ENCODE data around the gene MTCL1. TPM values are rescaled to one million over a fixed set of nuclear protein-coding genes. Genes with fewer than 3 reads are reported as not detected.

MTCL1 gene
- total and polyA plus RNA-seq, 2 of the 8 experiments (the other 6 are each of a cell fraction or from before 2014, with no cell fraction given) = 16.6 to 60.8 TPM

GRCh38 chr18:8791171-8791651, 85.9 kb downstream of the MTCL1 start:
- Histone ChIP-seq H3K27me3 (replicated peaks in 1 of 4; ENCODE audit: control insufficient read depth in 3 of 4, extremely low read depth in 1 of 4, insufficient read depth in 3 of 4, low read length in 3 of 4) (no peaks in the 10 kb centered on the region), H2BK15ac (ENCODE audit: low read length) (no peak overlapping the region), H3K18ac (ENCODE audit: extremely low read depth, low read length) (0 out of 2 replicates have a peak overlapping the region, but pooled peaks have one; percentile 9), H3K4me2 (ENCODE audit: insufficient read depth in 1 of 2, low read depth in 2 of 2, low read length in 2 of 2) (peak overlapping the region in 1 of 2 experiments; percentile 16; a peak in 1 of 4 replicates), H3K23me2 (ENCODE audit: low read depth, low read length) (no peaks in the 10 kb centered on the region), H3K14ac (ENCODE audit: insufficient read length) (no peak overlapping the region), H2AFZ (ENCODE audit: low read length) (no peak overlapping the region), H2AK5ac (ENCODE audit: low read depth, low read length) (no peak overlapping the region; the same call in 1 of the 2 replicates), H3K79me1 (ENCODE audit: low read depth, low read length) (no peaks in the 10 kb centered on the region), H4K8ac (ENCODE audit: extremely low read depth, insufficient read depth, low read length) (no peak overlapping the region), H3K27ac (ENCODE audit: low read depth, low read length) (no peak overlapping the region), H3K36me3 (ENCODE audit: control insufficient read depth in 2 of 4, insufficient read depth in 4 of 4, low read length in 3 of 4) (peaks cover 2 to 31% (median 5%) of the 10 kb centered on the region in 4 experiments; a peak in 6 of 8 replicates), H3K9me3 (ENCODE audit: insufficient read depth in 2 of 2, low read depth in 1 of 2, low read length in 1 of 2) (no peaks in the 10 kb centered on the region), H3K79me2 (ENCODE audit: control insufficient read depth in 1 of 2, insufficient read depth in 2 of 2, low read length in 2 of 2) (no peaks in the 10 kb centered on the region), H3K4me1 (replicated peaks in 1 of 4; ENCODE audit: control insufficient read depth in 3 of 4, insufficient read depth in 4 of 4, low read length in 3 of 4) (peaks cover 7 to 28% (median 16%) of the 10 kb centered on the region in 4 experiments), H2BK20ac (ENCODE audit: low read length) (peak overlapping the region; percentile 75; the same call in 1 of the 2 replicates), H4K5ac (ENCODE audit: insufficient read length, low read depth, low read length) (no peak overlapping the region), H2BK120ac (replicated peaks; ENCODE audit: low read depth, low read length) (no peak overlapping the region), H3K56ac (replicated peaks; ENCODE audit: insufficient read length, low read depth, low read length) (no peak overlapping the region), H3K23ac (ENCODE audit: insufficient read length) (no peak overlapping the region), H4K20me1 (replicated peaks in 1 of 2; ENCODE audit: control insufficient read depth in 1 of 2, insufficient read depth in 2 of 2, low read length in 2 of 2) (no peaks in the 10 kb centered on the region), H3K9ac (replicated peaks in 1 of 4; ENCODE audit: extremely low read depth in 1 of 4, low read depth in 3 of 4, low read length in 3 of 4) (no peak overlapping the region), H3K4ac (replicated peaks; ENCODE audit: insufficient read length, low read depth, low read length) (no peak overlapping the region), H2BK12ac (ENCODE audit: low read depth, low read length) (0 out of 2 replicates have a peak overlapping the region, but pooled peaks have one; percentile 12), H3K4me3 (ENCODE audit: extremely low read depth in 1 of 4, insufficient read depth in 2 of 4, low read depth in 3 of 4, low read length in 4 of 4) (no peak overlapping the region), H2BK5ac (ENCODE audit: low read depth, low read length) (peak overlapping the region; percentile 39; the same call in 1 of the 2 replicates), H4K91ac (replicated peaks; ENCODE audit: insufficient read length, low read length) (no peak overlapping the region)
- no peak for DNase-seq (ENCODE audit: low read depth in 1 of 2, low spot score in 2 of 2)
- FAIRE-seq = no peak
- ChIA-PET CTCF (ENCODE audit: partially characterized antibody) (interaction anchor here (6.3 kb wide), 1 partner anchor 14 kb away, joined by 32 read pairs; no protein-coding TSS in a partner anchor), POLR2A (ENCODE audit: partially characterized antibody) (interaction anchor here (0.9 kb wide), 1 partner anchor 12 kb away, joined by 3 read pairs; no protein-coding TSS in a partner anchor)
- 78% methylated on average over 4 of the region's 4 CpGs; no CpG with 5 or more reads in 1 of the 2 experiments for WGBS, 2 experiments (ENCODE audit: extremely low coverage in 1 of 2, insufficient coverage in 1 of 2, insufficient read length in 1 of 2, insufficient replicate concordance in 2 of 2, low coverage in 1 of 2, low lambda C conversion rate in 2 of 2, missing lambda C conversion rate in 1 of 2)
- TF ChIP-seq, protein P1, sequence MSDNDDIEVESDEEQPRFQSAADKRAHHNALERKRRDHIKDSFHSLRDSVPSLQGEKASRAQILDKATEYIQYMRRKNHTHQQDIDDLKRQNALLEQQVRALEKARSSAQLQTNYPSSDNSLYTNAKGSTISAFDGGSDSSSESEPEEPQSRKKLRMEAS (IDR thresholded peaks at IDR 0.05) = no peak
- TF ChIP-seq TAF1 (IDR thresholded peaks at IDR 0.05; ENCODE audit: low read depth, low read length) (no peak), ASH2L (IDR thresholded peaks at IDR 0.05; ENCODE audit: low read length) (no peak), TAF7 (optimal IDR thresholded peaks at IDR 0.05; ENCODE audit: borderline replicate concordance, low read depth, low read length) (no peak), BCL11A (IDR thresholded peaks at IDR 0.05; ENCODE audit: low read depth in 2 of 2, low read length in 2 of 2) (no peak), TCF12 (IDR thresholded peaks at IDR 0.05; ENCODE audit: low read depth, low read length) (no peak), HDAC2 (IDR thresholded peaks at IDR 0.05; ENCODE audit: borderline replicate concordance in 1 of 2, low read depth in 2 of 2, low read length in 2 of 2) (no peak), SIX5 (IDR thresholded peaks at IDR 0.05; ENCODE audit: low read depth, low read length) (no peak), GABPA (IDR thresholded peaks at IDR 0.05; ENCODE audit: borderline replicate concordance, insufficient read depth, low read length) (no peak), ZNF274 (IDR thresholded peaks at IDR 0.05; ENCODE audit: borderline replicate concordance, extremely low read depth, low read length) (no peak), KDM5A (IDR thresholded peaks at IDR 0.05; ENCODE audit: low read length) (no peak), YY1 (IDR thresholded peaks at IDR 0.05; ENCODE audit: low read depth, low read length) (no peak), SUZ12 (IDR thresholded peaks at IDR 0.05; ENCODE audit: low read length) (no peak), CHD2 (IDR thresholded peaks at IDR 0.05; ENCODE audit: low read length) (no peak)
